T-helper 2 cell (primary cell): ENCODE results near the gene SNAPC2.

Experiments used
- DNase-seq, 5 experiments: peaks; one replicate each; pipeline versions ENCODE4 v3.0.0 to v3.0.0-alpha.2; 2012 to 2022

Gene SNAPC2

GRCh38 chr19:7968008-7968795 is 48.1 kb downstream of the SNAPC2 start:
- DNase-seq, result no peak

DNA sequence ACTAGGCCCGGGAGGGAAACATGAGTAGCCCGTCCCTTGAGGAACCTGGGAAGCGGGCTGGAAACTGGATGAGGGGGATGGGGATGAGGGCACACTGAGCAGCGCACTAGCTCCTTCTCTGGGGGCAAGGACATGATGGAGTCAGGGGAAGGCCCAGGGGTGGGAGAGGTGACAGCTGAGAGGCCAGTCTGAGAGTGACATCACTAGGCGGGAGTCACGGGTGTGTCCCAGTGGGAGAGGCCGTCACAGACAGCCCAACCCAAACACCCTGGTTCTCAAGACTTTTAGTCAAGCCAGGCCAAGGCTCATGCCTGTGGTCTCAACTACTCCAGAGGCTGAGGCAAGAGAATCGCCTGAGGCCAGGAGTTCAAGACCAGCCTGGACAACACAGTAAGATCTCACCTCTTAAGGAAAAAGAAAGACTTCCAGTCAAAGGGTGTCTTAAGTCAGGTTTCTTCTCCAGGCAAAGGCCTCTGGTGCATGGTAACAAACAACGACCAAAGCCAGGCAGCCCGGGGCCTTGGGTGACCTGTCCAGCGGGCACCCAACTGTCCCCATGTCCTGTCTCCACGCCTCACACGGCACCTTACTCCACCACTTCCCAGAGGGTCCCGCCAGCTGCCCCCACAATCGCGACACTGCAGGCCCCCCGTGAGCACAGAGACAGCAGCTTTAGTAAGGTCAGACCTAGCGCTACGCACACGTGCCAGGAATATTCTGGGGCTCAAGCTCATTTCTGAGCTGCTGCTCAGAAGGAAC is 48.8 kb downstream of the SNAPC2 start:
- no peak for DNase-seq

DNA sequence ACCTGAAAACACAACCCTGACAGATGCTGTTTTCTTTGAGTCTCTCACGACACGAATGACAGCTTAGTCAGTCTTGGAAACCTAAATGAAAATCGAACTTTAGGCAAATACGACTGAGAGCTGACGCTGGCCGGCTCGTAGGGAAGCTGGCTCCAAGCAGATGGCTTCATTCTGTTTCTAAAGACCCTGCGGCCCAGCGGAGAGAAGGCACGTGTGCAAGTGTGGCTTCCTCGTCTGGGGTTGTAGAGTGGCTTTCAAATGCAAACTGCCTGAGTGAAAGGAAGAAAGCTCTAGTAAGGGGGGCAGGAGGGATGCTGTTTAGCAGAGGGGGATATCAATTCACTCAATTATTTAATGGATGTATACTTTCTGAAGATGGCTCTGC is 49.4 kb downstream of the SNAPC2 start:
- no peak for DNase-seq

DNA sequence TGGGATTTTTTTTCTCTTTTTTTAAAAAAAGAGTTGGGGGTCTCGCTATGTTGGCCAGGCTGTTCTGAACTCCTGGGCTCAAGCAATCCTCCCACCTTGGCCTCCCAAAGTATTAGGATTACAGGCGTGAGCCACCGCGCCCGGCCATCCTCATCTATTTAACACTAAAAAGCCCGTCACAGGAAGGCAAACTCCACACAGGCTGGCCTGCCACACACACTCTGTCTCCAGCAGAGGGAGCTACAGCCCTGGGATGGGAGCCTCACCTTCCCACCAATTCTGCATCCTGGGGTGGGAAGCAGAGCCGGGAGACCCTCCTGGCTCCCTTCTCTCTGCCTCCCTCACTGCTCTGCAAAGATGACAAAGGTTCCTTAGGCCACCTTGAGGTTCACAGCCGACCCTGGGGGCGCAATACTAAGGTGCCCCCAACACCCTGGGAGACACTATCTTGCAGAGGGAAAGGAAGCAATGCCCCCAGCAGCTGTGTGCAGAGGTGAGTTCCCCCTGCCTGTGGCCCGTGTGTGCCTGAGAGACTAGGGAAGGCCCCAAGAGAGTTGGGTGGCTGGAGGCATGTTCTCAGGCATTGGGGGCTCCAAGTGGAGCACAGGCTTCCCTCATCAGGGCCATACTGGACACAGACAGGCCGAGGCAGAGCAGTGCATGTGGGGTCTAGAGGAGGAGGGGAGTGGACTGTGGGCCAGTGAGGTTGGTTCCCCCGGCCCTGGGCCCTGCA is 50.7 kb downstream of the SNAPC2 start:
- DNase-seq, result no peak

- DNase-seq, result no peak
Measured at GRCh38 chr19:7971553-7972520, 51.7 kb downstream of the SNAPC2 start.
